ENCODE results near the gene VAV3. TPM values are rescaled to one million over a fixed set of nuclear protein-coding genes. Genes with fewer than 3 reads are reported as not detected.

The VAV3 gene
- total and polyA plus RNA-seq, 10 donors = 10.5 to 63.0 (median 38.8) TPM

DNA sequence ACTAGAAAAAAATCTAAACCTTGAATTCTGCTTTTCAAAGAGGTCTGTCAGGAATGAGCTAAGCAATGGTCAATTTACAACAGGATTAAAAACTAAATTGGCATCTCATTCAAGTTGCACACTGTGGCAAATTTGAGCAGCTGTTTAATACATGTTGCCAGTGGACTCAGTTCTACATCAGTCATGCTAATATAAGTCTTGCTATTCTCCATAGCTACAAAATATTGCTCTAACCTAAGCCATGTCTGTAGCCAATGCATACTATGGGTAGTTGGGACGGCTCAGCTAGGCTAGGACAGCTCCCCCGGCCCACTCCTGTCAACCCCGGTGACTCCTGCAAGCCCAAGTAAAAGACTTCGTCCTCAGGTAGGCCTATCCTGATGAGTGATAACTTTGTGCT, 10.9 kb upstream of the VAV3 start:
- no peaks in the 10 kb centered on the region for H3K9me3 ChIP-seq
- no peak overlapping the region for H3K27ac ChIP-seq
- H3K4me3 ChIP-seq = no peak overlapping the region
- DNase-seq = no peak
- WGBS, 5 donors = 94 to 98% (median 96%) methylated on average over 4 of the region's 4 CpGs
- TF ChIP-seq POLR2AphosphoS5 (IDR thresholded peaks at IDR 0.05) (no peak), POLR2A (IDR thresholded peaks at IDR 0.05) (no peak)
- TF ChIP-seq, protein P1, sequence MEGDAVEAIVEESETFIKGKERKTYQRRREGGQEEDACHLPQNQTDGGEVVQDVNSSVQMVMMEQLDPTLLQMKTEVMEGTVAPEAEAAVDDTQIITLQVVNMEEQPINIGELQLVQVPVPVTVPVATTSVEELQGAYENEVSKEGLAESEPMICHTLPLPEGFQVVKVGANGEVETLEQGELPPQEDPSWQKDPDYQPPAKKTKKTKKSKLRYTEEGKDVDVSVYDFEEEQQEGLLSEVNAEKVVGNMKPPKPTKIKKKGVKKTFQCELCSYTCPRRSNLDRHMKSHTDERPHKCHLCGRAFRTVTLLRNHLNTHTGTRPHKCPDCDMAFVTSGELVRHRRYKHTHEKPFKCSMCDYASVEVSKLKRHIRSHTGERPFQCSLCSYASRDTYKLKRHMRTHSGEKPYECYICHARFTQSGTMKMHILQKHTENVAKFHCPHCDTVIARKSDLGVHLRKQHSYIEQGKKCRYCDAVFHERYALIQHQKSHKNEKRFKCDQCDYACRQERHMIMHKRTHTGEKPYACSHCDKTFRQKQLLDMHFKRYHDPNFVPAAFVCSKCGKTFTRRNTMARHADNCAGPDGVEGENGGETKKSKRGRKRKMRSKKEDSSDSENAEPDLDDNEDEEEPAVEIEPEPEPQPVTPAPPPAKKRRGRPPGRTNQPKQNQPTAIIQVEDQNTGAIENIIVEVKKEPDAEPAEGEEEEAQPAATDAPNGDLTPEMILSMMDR (IDR thresholded peaks at IDR 0.05 in 8 of 11, conservative IDR thresholded peaks at IDR 0.05 in 3 of 11) = no peak
- H3K36me3 ChIP-seq = no peaks in the 10 kb centered on the region
- no peaks in the 10 kb centered on the region for H3K27me3 ChIP-seq (replicated peaks in 1 of 7)
- peaks cover 0 to 8% (median 0%) of the 10 kb centered on the region in 6 donors for H3K4me1 ChIP-seq
- intact Hi-C loops (cut with DNase I; ENCODE audit: low total_unique reads) = loop anchor here (10.0 kb wide), 1 partner anchor 69 kb away; no protein-coding TSS in a partner anchor

DNA sequence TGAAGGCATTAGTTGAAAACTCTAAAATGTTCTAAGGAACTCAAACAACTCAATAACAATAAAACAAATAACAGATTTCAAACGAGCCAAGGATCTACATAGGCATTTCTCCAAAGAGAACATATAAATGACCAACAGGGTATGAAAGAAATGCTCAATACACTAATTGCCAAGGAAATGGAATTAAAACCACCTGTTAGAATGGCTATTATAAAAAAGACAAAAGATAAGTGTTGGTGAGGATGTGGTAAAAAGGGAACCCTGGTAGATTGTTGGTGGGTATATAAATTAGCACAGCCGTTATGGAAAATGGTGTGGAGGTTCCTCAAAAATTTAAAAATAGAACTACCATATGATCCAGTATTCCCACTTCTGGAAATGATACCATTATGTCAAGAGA, 9.1 kb upstream of the VAV3 start:
- Histone ChIP-seq H3K36me3 (no peaks in the 10 kb centered on the region), H3K27me3 (replicated peaks in 1 of 7) (no peaks in the 10 kb centered on the region), H3K4me1 (peaks cover 0 to 6% (median 0%) of the 10 kb centered on the region in 6 donors), H3K9me3 (no peaks in the 10 kb centered on the region), H3K27ac (no peak overlapping the region), H3K4me3 (no peak overlapping the region)
- WGBS, 5 donors = 37 to 66% (median 48%) methylated on average over 2 of the region's 2 CpGs
- DNase-seq = no peak
- TF ChIP-seq POLR2AphosphoS5 (IDR thresholded peaks at IDR 0.05) (no peak), POLR2A (IDR thresholded peaks at IDR 0.05) (no peak)
- TF ChIP-seq, protein P1 (IDR thresholded peaks at IDR 0.05 in 8 of 11, conservative IDR thresholded peaks at IDR 0.05 in 3 of 11) = no peak
- intact Hi-C loops (cut with DNase I; ENCODE audit: low total_unique reads) = loop anchor here (10.0 kb wide), 1 partner anchor 71 kb away; no protein-coding TSS in a partner anchor

DNA sequence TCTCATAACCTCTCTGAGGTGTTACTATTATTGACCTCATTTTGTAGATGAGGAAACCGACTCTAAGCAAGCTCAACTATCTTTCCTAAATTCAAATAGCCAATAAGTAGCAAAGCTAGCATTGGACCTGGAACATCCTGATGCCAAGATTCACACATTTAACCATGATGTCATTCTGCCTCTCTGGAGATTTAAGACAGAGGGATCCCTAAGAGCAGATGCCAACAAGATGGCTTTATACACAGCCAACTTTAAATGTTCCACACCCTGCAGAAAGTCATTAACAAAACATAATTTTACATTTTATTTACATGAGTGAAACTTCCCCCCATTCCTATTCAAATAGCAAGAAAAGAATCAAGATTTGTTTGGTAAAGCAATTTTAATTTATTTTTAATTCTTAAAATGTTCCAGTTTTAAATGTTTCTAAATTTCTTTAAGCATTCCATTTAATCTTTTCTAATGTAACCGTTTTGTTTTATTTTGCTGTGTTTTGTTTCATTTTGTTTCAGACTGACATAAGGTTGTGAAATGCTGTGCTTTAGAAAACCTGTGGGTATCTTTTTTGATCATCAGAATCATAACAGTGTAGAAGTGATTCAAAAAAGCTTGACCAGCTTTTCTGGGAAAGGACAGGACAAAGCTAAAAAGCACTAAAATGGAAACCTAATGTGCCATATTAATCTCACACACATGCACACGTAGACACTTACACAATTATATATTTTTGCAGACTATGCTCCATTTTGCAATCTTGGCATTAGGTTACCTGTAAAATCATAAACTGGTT, 7.6 kb upstream of the VAV3 start:
- no peaks in the 10 kb centered on the region for H3K9me3 ChIP-seq
- H3K27me3 ChIP-seq (replicated peaks in 1 of 7) = no peaks in the 10 kb centered on the region
- H3K27ac ChIP-seq = no peak overlapping the region
- no peak for DNase-seq
- TF ChIP-seq, protein P1 (IDR thresholded peaks at IDR 0.05 in 8 of 11, conservative IDR thresholded peaks at IDR 0.05 in 3 of 11) = no peak
- no peak for TF ChIP-seq POLR2AphosphoS5 (IDR thresholded peaks at IDR 0.05)
- no peak for TF ChIP-seq POLR2A (IDR thresholded peaks at IDR 0.05)
- intact Hi-C loops (cut with DNase I; ENCODE audit: low total_unique reads) = loop anchor here (10.0 kb wide), 1 partner anchor 72 kb away; no protein-coding TSS in a partner anchor
- WGBS, 5 donors = 54 to 75% (median 58%) methylated on average over 3 of the region's 3 CpGs
- H3K36me3 ChIP-seq = no peaks in the 10 kb centered on the region
- H3K4me1 ChIP-seq = peaks cover 0 to 6% (median 0%) of the 10 kb centered on the region in 6 donors
- H3K4me3 ChIP-seq = no peak overlapping the region

DNA sequence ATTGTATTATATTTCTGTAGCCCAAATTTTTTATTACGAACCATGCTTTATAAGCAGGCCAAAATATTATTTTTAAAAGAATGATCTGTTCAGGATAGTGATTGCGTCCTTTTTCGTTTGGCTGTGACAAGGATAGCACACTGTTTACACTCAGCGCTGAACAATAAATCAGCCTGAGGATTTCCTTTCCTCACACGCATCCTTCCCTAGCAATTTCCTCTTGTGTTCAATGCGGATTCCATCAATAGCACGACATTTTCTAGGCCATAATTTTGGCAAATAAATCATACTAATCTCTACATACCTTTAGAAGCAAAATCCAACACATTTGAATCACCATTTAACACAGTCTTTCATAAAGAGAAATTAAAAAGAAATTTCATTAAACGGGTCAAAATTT, 1.6 kb upstream of the VAV3 start:
- DNase-seq = no peak
- intact Hi-C loops (cut with DNase I; ENCODE audit: low total_unique reads) = loop anchor here (10.0 kb wide), 2 partner anchors 158 to 182 kb away; no protein-coding TSS in a partner anchor
- Histone ChIP-seq H3K4me3 (no peak overlapping the region), H3K9me3 (no peaks in the 10 kb centered on the region), H3K27ac (peak overlapping the region in 7 of 8 donors; percentile 79 to 96 (median 92)), H3K27me3 (replicated peaks in 1 of 7) (no peaks in the 10 kb centered on the region), H3K4me1 (peaks cover 17 to 54% (median 26%) of the 10 kb centered on the region in 6 donors), H3K36me3 (no peaks in the 10 kb centered on the region)
- TF ChIP-seq POLR2AphosphoS5 (IDR thresholded peaks at IDR 0.05) = peak in 1 of 3 donors; percentile 43
- TF ChIP-seq POLR2A (IDR thresholded peaks at IDR 0.05) = no peak
- TF ChIP-seq, protein P1 (IDR thresholded peaks at IDR 0.05 in 8 of 11, conservative IDR thresholded peaks at IDR 0.05 in 3 of 11) = no peak
- 62 to 71% (median 66%) methylated on average over 8 of the region's 8 CpGs for WGBS, 5 donors

Data from spleen (tissue), 11 donors.